Esophagus muscularis mucosa (tissue), 4 donors: ENCODE results near the gene RPS25. TPM values are rescaled to one million over a fixed set of nuclear protein-coding genes. Genes with fewer than 3 reads are reported as not detected.

Experiments
- DNase-seq: peaks from one replicate; pipeline ENCODE4 v3.0.0-alpha.2; 2017; ENCODE audit errors: extremely low spot score
- H3K27ac ChIP-seq, 4 donors: fragments of 200-600 bp; sonication (generic); replicated peaks in 1 of 4; 1 replicate in 3 of 4; 2 replicates in 1 of 4; pipeline ENCODE4 v1.5.1; 2016 to 2019; ENCODE audit warnings: mild to moderate bottlenecking in 1 of 4
- H3K27me3 ChIP-seq, 4 donors: fragments of 200-600 bp; sonication (generic); one replicate each; pipeline versions ENCODE4 v1.5.1 to v1.6.0; 2016 to 2019
- H3K36me3 ChIP-seq, 4 donors: fragments of 200-600 bp; sonication (generic); one replicate each; pipeline ENCODE4 v1.5.1; 2016 to 2019
- H3K4me1 ChIP-seq, 4 donors: fragments of 200-600 bp; sonication (generic); one replicate each; pipeline ENCODE4 v1.5.1; 2016 to 2019
- H3K4me3 ChIP-seq, 4 donors: fragments of 200-600 bp; sonication (generic); 1 replicate in 2 of 4; 2 replicates in 2 of 4; pipeline ENCODE4 v1.5.1; 2016 to 2019; ENCODE audit warnings: mild to moderate bottlenecking in 4 of 4, moderate library complexity in 1 of 4
- H3K9me3 ChIP-seq, 4 donors: fragments of 200-600 bp; sonication (generic); 1 replicate in 3 of 4; 2 replicates in 1 of 4; pipeline ENCODE4 v1.5.1; 2016 to 2019
- CTCF ChIP-seq, 3 experiments: fragments of 200-600 bp in 2 of 3; fragments of 450-650 bp in 1 of 3; sonication (generic) in 2 of 3; IDR thresholded peaks; one replicate each; pipeline ENCODE4 v1.5.1; 2017 to 2019; ENCODE audit warnings: antibody characterized with exemption in 3 of 3, mild to moderate bottlenecking in 2 of 3, moderate library complexity in 1 of 3
- EP300 ChIP-seq: sonication (generic); formaldehyde crosslinking; IDR thresholded peaks from one replicate; pipeline ENCODE4 v1.6.1; 2017; ENCODE audit warnings: antibody characterized with exemption
- POLR2A ChIP-seq: fragments of 450-650 bp; IDR thresholded peaks from one replicate; pipeline ENCODE4 v1.6.1; 2017; ENCODE audit warnings: antibody characterized with exemption, moderate library complexity, mild to moderate bottlenecking, low read depth
- POLR2AphosphoS5 ChIP-seq, 2 donors: sonication (generic); formaldehyde crosslinking; IDR thresholded peaks; one replicate each; pipeline ENCODE4 v1.6.1; 2017; ENCODE audit warnings: antibody characterized with exemption in 2 of 2
- WGBS: methylation state at CpG from one replicate; pipeline ENCODE4 v1.1.5; 2018; 5-methylcytosine and 5-hydroxymethylcytosine counted together
- intact Hi-C: fragments of 100-400 bp; cut with DNase I; formaldehyde crosslinking; loops from one replicate; pipeline ENCODE4 v1.15.1; 2023
- total RNA-seq, 4 donors: library from RNA; depleted of rRNA; stranded (reverse); fragments of >200 nt; gene quantifications; one replicate each; pipeline versions ENCODE4 v1.1.0 to v1.2.1, GENCODE V29; 2016

RPS25 gene
- 1,000 to 10,000 TPM; 1,036 to 2,235 (median 1,740) TPM for total RNA-seq

- H3K36me3 ChIP-seq, result peaks cover 40 to 66% (median 54%) of the 10 kb centered on the region in 4 donors
- peaks cover 36 to 58% (median 52%) of the 10 kb centered on the region in 4 donors for H3K4me1 ChIP-seq
- H3K9me3 ChIP-seq, result no peaks in the 10 kb centered on the region
- peak; percentile 98 for DNase-seq
- TF ChIP-seq CTCF (IDR thresholded peaks at IDR 0.05), result no peak
- TF ChIP-seq POLR2A, result peak; percentile 80
- TF ChIP-seq POLR2AphosphoS5 (IDR thresholded peaks at IDR 0.05), result peak; percentile 93 to 94
- TF ChIP-seq EP300, result no peak
- WGBS, result under 1% methylated on average over 61 of the region's 63 CpGs
- H3K27ac ChIP-seq, result peak within 1 kb of the TSS; percentile 91 to 95 (median 93)
- intact Hi-C loops, result no loop called here
- peak within 1 kb of the TSS; percentile 70 to 99 (median 78) for H3K4me3 ChIP-seq
- H3K27me3 ChIP-seq, result no peaks in the 10 kb centered on the region
Measured at GRCh38 chr11:119018074-119018938, at the start of gene RPS25, which contains the start of gene TRAPPC4. Gene RPS25, minus strand, starts transcription at chr11:119018343. Its CDS starts 59 bp downstream, at chr11:119018284. Gene TRAPPC4, plus strand, starts transcription at chr11:119018766. Its CDS starts 30 bp downstream, at chr11:119018796.

GRCh38 chr11:119067371-119068222, 49.5 kb upstream of the RPS25 start, which contains the start of gene VPS11:
Gene VPS11, plus strand, starts transcription at chr11:119067818. Its CDS starts 6 bp downstream, at chr11:119067824.
- Histone ChIP-seq H3K27me3 (no peaks in the 10 kb centered on the region), H3K27ac (peak within 1 kb of the TSS; percentile 82 to 90 (median 86)), H3K4me3 (peak within 1 kb of the TSS; percentile 67 to 95 (median 78)), H3K9me3 (no peaks in the 10 kb centered on the region), H3K36me3 (peaks cover 25 to 36% (median 28%) of the 10 kb centered on the region in 4 donors), H3K4me1 (peaks cover 23 to 48% (median 43%) of the 10 kb centered on the region in 4 donors)
- TF ChIP-seq EP300 (peak; percentile 40), POLR2AphosphoS5 (IDR thresholded peaks at IDR 0.05) (peak; percentile 92 to 96), POLR2A (peak; percentile 21), CTCF (IDR thresholded peaks at IDR 0.05) (peak in 1 of 3 experiments; percentile 21)
- intact Hi-C loops, result no loop called here
- 1% methylated on average over 19 of the region's 49 CpGs for WGBS
- DNase-seq, result peak; percentile 99

GRCh38 chr11:119065369-119065768, 47.2 kb upstream of the RPS25 start:
- Histone ChIP-seq H3K4me1 (peaks cover 23 to 50% (median 45%) of the 10 kb centered on the region in 4 donors), H3K36me3 (peaks cover 3 to 14% (median 6%) of the 10 kb centered on the region in 4 donors), H3K4me3 (no peak overlapping the region), H3K27me3 (no peaks in the 10 kb centered on the region), H3K9me3 (no peaks in the 10 kb centered on the region), H3K27ac (peak overlapping the region in 1 of 4 donors; percentile 88)
- DNase-seq, result no peak
- TF ChIP-seq POLR2AphosphoS5 (IDR thresholded peaks at IDR 0.05), result no peak
- peak in 2 of 3 experiments; percentile 17 to 36 for TF ChIP-seq CTCF (IDR thresholded peaks at IDR 0.05)
- 57% methylated on average over 4 of the region's 4 CpGs for WGBS
- intact Hi-C loops, result no loop called here

- intact Hi-C loops, result no loop called here
- Histone ChIP-seq H3K4me1 (peaks cover 16 to 39% (median 34%) of the 10 kb centered on the region in 4 donors), H3K27me3 (no peaks in the 10 kb centered on the region), H3K27ac (no peak overlapping the region), H3K4me3 (no peak overlapping the region), H3K9me3 (no peaks in the 10 kb centered on the region), H3K36me3 (no peaks in the 10 kb centered on the region)
- DNase-seq, result no peak
- TF ChIP-seq CTCF (IDR thresholded peaks at IDR 0.05) (no peak), POLR2AphosphoS5 (IDR thresholded peaks at IDR 0.05) (no peak), EP300 (no peak), POLR2A (no peak)
- WGBS, result 49% methylated on average over 4 of the region's 5 CpGs
Measured at GRCh38 chr11:119062779-119063178, 44.6 kb upstream of the RPS25 start.
